HG03159 (cell line): Measurements from ENCODE around the gene FOXK2.

Experiments
- ATAC-seq: cut with Tn5 transposase; IDR thresholded peaks from one replicate; pipeline ENCODE4 v1.9.1; 2021; ENCODE audit warnings: mild to moderate bottlenecking, moderate library complexity; ENCODE audit not compliant: unreplicated experiment

FOXK2 gene

GRCh38 chr17:82587234-82588086 lies 67.9 kb downstream of the FOXK2 start:
- no peak for ATAC-seq

- no peak for ATAC-seq
These were observed 69.0 kb downstream of the FOXK2 start for GRCh38 chr17:82588266-82589175.

DNA sequence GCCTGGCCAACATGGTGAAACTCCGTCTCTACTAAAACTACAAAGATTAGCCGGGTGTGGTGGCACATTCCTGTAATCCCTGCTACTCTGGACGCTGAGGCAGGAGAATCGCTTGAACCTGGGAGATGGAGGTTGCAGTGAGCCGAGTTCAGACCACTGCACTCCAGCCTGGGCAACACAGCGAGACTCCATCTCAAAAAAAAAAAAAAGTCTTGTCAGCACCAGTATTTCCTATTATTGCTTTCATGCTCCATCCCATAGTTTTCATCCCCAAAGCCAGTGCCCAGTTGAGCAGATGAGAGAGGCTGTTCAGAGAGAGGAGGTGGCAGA lies 70.3 kb downstream of the FOXK2 start:
- no peak for ATAC-seq

DNA sequence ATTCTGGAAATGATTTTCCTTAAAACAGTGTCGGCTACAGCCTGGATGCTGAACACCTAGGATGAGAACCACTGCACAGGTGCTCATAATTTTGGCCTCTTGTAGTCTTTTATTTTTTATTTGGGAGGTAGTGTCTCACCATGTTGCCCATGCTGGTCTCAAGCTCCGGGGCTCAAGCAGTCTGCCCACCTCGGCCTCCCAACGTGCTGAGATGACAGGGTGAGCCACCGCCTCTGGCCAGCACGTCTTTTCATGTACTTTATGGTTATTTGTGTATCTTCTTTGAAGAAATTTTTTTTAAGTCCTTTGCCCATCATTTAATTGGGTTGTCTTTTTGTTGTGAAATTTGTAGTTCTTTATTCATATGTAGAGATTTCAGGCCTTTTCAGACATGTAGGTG lies 70.7 kb downstream of the FOXK2 start:
- no peak for ATAC-seq

GRCh38 chr17:82590881-82591539 lies 71.5 kb downstream of the FOXK2 start:
- no peak for ATAC-seq

- no peak for ATAC-seq
These were observed 72.8 kb downstream of the FOXK2 start for GRCh38 chr17:82592289-82592766.

DNA sequence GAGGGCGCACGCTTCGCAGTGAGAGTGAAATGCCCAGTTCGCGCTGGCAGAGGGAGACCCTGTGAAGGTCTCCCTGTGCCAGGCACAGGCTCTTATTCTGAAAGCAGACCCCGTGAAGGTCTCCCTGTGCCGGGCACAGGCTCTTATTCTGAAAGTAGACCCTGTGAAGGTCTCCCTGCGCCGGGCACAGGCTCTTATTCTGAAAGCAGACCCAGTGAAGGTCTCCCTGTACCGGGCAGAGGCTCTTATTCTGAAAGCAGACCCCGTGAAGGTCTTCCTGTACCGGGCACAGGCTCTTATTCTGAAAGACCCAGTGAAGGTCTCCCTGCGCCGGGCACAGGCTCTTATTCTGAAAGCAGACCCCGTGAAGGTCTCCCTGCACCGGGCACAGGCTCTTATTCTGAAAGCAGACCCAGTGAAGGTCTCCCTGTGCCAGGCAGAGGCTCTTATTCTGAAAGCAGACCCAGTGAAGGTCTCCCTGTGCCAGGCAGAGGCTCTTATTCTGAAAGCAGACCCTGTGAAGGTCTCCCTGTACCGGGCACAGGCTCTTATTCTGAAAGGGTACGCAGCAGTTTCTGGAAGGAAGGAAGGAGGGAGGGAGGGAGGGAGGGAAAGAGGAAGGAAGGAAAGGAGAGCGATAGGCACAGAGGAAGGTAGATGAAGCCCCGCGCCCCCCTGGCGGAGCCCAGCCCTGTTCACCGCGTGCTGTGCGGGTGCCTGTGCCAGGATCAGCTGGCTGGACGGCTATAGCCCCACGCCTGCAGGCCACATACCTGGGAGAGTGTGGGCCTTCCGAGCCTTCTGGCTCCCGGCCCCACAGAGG lies 73.4 kb downstream of the FOXK2 start:
- ATAC-seq, result no peak

DNA sequence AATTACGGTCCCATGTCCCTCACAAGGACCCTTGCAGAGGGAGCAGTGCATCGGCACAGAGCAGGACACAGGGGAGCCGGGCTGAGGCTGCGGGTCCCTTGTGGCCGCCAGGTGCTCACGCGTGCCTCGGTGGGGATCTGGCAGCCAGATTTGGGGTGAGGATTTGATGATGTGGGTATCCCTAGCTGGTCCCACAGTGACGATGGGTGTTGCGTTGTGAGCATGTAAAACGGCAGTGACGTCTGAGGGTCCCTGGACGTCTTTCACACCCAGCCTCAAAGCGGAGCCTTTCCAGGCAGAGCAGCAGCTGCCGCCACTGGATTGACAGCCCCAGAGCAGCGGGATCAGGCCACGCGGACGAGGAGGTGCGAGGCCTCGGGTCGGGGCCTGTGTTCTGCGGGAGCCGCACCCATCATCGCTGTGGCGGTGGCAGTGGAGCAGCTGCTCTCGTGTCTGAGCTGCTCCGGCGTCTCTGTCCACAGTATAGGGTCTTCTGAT lies 74.1 kb downstream of the FOXK2 start:
- no peak for ATAC-seq

GRCh38 chr17:82594571-82594970 lies 75.0 kb downstream of the FOXK2 start:
- ATAC-seq, result no peak

DNA sequence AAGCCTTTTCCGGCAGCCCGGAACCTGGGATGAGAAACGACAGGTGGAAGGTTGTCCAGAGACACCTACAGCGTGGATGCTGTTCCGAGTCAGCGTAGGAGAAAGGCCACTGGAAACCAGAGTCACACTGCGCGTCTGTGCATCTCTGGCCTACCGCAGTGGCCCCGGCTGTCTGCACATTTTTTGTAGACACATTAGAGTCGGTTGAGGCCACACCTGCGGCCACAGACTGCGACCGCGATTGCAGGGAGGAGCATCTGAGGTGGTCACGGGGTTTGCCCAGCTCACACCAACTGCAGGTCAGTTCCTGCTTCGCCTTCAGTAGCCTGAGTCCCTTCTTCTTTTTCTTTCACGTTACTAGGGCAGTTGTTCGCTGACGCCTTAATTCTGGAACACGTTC lies 76.4 kb downstream of the FOXK2 start:
- ATAC-seq, result no peak

GRCh38 chr17:82596296-82596695 lies 76.8 kb downstream of the FOXK2 start:
- no peak for ATAC-seq

DNA sequence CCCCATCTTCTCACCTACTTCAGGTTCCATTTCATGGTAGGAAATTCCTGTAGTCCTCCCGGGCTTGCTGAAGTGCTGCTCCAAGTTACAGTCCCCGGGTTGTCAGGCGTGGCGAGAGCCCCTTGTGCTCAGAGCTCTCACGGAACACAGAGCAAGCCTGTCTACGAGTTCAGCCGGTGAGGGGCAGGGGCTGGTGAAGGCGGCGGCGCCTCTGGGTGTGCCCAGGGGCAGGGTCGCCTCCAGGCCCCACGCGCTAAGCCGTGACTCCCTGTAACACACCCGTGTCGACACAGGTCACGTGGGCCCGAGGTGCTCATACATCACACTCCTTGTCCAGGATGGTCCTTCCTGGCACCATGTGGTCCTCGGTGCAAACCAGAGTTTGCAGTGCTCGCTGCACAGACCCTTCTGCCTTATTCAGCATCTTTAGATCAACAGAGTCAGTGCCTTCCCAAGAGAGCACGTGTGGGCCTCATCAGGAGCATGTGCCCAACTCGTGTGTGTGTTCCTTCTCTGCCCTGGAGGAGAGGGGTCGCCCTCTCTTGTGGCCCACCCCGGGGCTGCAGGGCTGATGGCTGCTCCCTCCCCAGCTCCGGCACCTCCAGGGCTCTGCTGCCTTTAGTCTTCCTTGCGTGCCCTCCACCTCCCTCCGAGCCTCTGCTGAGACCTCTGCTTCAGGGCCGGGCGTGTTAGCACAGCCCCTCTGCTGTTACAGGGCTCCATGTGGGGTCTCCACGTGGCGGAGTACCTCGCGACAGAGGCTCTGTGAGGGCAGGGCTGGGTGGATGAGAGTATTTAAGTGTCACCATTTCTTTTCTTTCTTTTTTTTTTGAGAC lies 77.5 kb downstream of the FOXK2 start:
- no peak for ATAC-seq

- no peak for ATAC-seq
These were observed 79.0 kb downstream of the FOXK2 start for GRCh38 chr17:82598256-82599119.

GRCh38 chr17:82599674-82600661 lies 80.4 kb downstream of the FOXK2 start:
- ATAC-seq, result no peak

DNA sequence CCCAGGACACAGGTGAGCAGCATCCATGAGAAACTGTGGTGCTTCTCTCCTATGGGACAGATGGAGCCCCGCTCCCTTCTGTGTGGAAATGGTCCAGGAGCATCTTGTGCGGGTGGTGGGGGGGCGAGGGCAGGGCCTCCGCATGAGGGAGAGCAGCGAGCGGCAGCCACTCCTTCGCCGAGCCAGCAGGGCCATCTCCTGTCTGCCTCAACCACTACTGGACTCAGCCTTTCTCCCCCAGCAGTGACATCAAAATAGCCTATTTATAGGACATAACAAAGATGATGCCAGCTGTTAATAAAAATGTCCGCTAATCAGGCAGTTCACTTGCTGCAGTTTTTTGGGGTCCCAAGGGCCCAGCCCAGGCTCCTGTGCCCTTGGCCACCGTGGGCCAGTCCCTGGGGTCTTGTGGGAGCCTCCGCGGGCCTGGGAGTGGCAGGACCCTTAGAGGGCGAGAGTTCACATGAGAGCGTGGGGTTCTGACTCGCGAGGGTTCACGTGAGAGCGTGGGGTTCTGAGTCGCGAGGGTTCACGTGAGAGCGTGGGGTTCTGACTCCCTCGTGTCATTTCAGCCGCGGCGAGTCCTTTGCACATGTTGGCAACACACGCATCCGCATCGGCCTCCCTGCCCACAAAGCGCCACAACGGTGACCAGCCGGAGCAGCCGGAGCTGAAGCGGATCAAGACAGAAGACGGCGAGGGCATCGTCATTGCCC lies 81.4 kb downstream of the FOXK2 start:
- ATAC-seq, result no peak

- no peak for ATAC-seq
These were observed 82.0 kb downstream of the FOXK2 start for GRCh38 chr17:82601447-82602000.
